NCI-H1694 (cell line): Measurements from ENCODE around the gene FHL2.
"Not testable (repeated sequence)": the region's sequence is repeated elsewhere in the genome, so short reads cannot be mapped to it uniquely, and the experiment has no call there.

ENCODE experiments used
- DNase-seq: peaks from one replicate; lab custom pipeline; 2025; lab: John Stamatoyannopoulos, UW

The FHL2 gene

GRCh38 chr2:105398336-105399206 is at the start of gene FHL2:
TSS of gene FHL2 (minus strand) at chr2:105399051. CDS start at chr2:105386516, 12,535 bp downstream.
- peak; percentile 23 for DNase-seq

GRCh38 chr2:105447476-105447875 is 48.6 kb upstream of the FHL2 start:
- no peak for DNase-seq

GRCh38 chr2:105446501-105446900 is 47.6 kb upstream of the FHL2 start:
- DNase-seq, result no peak

GRCh38 chr2:105445976-105446375 is 47.1 kb upstream of the FHL2 start:
- no peak for DNase-seq

GRCh38 chr2:105445498-105445897 is 46.6 kb upstream of the FHL2 start:
- DNase-seq, result no peak

- no peak for DNase-seq
Measured at GRCh38 chr2:105443617-105444598, 45.1 kb upstream of the FHL2 start.

- no peak for DNase-seq
Measured at GRCh38 chr2:105442721-105443120, 43.9 kb upstream of the FHL2 start.

GRCh38 chr2:105442056-105442455 is 43.2 kb upstream of the FHL2 start:
- DNase-seq, result no peak

GRCh38 chr2:105439141-105439540 is 40.3 kb upstream of the FHL2 start:
- DNase-seq, result no peak

GRCh38 chr2:105438104-105438929 is 39.5 kb upstream of the FHL2 start:
- DNase-seq, result no peak

GRCh38 chr2:105437708-105438103 is 38.9 kb upstream of the FHL2 start:
- DNase-seq, result no peak

- no peak for DNase-seq
Measured at GRCh38 chr2:105432749-105433148, 33.9 kb upstream of the FHL2 start.

- no peak for DNase-seq
Measured at GRCh38 chr2:105432044-105432399, 33.2 kb upstream of the FHL2 start.

GRCh38 chr2:105431367-105432043 is 32.7 kb upstream of the FHL2 start:
- DNase-seq, result no peak

GRCh38 chr2:105428387-105429018 is 29.7 kb upstream of the FHL2 start:
- DNase-seq, result no peak

GRCh38 chr2:105427485-105427884 is 28.6 kb upstream of the FHL2 start:
- no peak for DNase-seq

- DNase-seq, result no peak
Measured at GRCh38 chr2:105426626-105427292, 27.9 kb upstream of the FHL2 start.

GRCh38 chr2:105425936-105426625 is 27.2 kb upstream of the FHL2 start:
- DNase-seq, result no peak

GRCh38 chr2:105424836-105425235 is 26.0 kb upstream of the FHL2 start:
- not testable (repeated sequence) for DNase-seq

GRCh38 chr2:105422801-105423200 is 23.9 kb upstream of the FHL2 start:
- DNase-seq, result no peak
